T-helper 17 cell (primary cell): ENCODE data around the gene SSTR4. TPM values are rescaled to one million over a fixed set of nuclear protein-coding genes. Genes with fewer than 3 reads are reported as not detected.
A peak's percentile ranks its signal among the peaks of the same experiment; 100 is the strongest.

Source experiments
- ATAC-seq: fragments of 150-1000 bp; cut with Tn5 transposase; 2 replicates; pipeline ENCODE4 v1.10.0; 2021; ENCODE audit warnings: mild to moderate bottlenecking, moderate library complexity
- DNase-seq, 3 donors: peaks; one replicate each; pipeline versions ENCODE4 v3.0.0 to v3.0.0-alpha.2; 2020 to 2021
- H3K9me3 ChIP-seq: one replicate; pipeline ENCODE4 v1.7.0; 2013; ENCODE audit warnings: low read length, mild to moderate bottlenecking; ENCODE audit not compliant: control insufficient read depth, poor library complexity, severe bottlenecking
- H3K27ac Mint-ChIP-seq: one replicate; pipeline ENCODE4 v1.8.0; 2022; ENCODE audit warnings: mild to moderate bottlenecking, moderate library complexity, mixed read lengths
- H3K27me3 Mint-ChIP-seq: one replicate; pipeline ENCODE4 v1.8.0; 2022; ENCODE audit warnings: mixed read lengths
- H3K36me3 Mint-ChIP-seq: one replicate; pipeline ENCODE4 v1.8.0; 2022; ENCODE audit warnings: low read depth, mixed read lengths
- H3K4me1 Mint-ChIP-seq: one replicate; pipeline ENCODE4 v1.8.0; 2022; ENCODE audit warnings: mild to moderate bottlenecking, mixed read lengths
- H3K4me3 Mint-ChIP-seq: one replicate; pipeline ENCODE4 v1.8.0; 2022; ENCODE audit warnings: mild to moderate bottlenecking, moderate library complexity, mixed read lengths
- total RNA-seq, 4 donors: library from RNA in 2 of 4; stranded (reverse) in 2 of 4; gene quantifications; one replicate each; pipeline ENCODE4 v1.2.3 and lab custom pipeline; 2022 to 2026

Gene SSTR4
- total RNA-seq, 2 donors from 2014 or later, result not detected

DNA sequence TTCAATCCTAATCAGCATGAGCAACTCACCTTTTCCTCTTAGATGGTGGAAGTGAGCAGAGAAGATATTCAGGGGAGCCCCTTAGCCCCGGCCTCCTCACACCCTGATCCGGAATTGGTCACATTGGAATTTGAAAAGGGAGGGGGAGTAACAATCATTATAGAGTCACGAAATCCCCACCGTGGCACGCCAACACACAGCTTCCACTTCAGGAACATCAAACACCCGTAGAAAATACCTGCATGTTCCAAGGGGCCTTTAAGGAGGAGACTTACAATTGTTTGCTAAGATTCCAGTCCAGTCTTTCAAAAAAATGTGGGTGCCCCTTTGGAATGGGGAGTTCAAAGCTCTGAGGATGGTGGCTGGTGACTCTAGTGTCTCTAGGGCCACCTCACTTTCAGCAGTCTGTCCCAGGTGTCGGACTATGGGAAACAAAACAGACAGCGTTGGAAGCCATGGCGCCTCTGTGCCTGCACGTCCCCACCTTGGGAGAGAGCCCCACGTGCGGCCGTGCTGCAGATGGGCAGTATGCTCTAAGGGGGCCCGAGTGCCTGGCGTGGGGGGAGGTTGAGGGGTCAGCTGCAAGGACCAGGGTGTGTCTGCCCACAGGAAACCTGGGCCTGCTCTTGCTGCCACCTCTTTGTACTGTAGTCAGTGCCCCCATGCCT, 48.6 kb downstream of the SSTR4 start:
- no peaks in the 10 kb centered on the region for H3K36me3 Mint-ChIP-seq
- H3K4me1 Mint-ChIP-seq, result peaks cover 17% of the 10 kb centered on the region
- ATAC-seq, result no peak
- DNase-seq, result no peak
- H3K27me3 Mint-ChIP-seq, result peaks cover 4% of the 10 kb centered on the region
- H3K4me3 Mint-ChIP-seq, result peak overlapping the region; percentile 70
- H3K9me3 ChIP-seq, result no peaks in the 10 kb centered on the region
- H3K27ac Mint-ChIP-seq, result peak overlapping the region; percentile 66

DNA sequence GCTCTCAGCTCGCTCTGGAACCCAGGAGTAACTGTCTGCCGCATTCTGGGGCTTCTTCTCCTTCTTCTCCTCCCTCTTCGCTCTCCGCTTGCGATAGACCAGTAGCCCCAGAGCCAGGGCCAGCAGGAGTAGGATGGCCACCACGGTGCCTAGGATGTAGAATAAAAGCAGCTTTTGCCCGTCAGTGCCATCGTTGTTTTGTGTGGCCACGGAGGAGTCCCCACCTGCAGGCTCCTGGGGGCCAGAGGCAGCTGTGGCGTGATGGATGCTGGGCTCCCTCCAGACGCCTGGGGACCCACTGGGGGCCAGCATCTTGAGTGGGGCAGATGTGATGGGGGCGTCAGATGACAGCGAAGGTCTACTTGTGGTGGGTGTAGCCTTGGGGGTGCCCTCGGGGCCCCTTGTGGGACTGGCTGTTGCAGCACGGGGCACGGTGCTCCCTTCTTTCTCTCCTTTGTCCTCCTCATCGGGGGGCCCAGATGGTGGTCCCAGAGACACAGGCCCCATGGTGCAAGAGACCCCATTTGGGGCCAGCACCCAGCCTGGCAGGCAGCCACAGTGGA, 49.3 kb downstream of the SSTR4 start:
- H3K27ac Mint-ChIP-seq, result peak overlapping the region; percentile 66
- H3K36me3 Mint-ChIP-seq, result no peaks in the 10 kb centered on the region
- H3K9me3 ChIP-seq, result no peaks in the 10 kb centered on the region
- H3K4me3 Mint-ChIP-seq, result peak overlapping the region; percentile 70
- H3K27me3 Mint-ChIP-seq, result no peaks in the 10 kb centered on the region
- no peak for ATAC-seq
- DNase-seq, result no peak
- peaks cover 17% of the 10 kb centered on the region for H3K4me1 Mint-ChIP-seq

DNA sequence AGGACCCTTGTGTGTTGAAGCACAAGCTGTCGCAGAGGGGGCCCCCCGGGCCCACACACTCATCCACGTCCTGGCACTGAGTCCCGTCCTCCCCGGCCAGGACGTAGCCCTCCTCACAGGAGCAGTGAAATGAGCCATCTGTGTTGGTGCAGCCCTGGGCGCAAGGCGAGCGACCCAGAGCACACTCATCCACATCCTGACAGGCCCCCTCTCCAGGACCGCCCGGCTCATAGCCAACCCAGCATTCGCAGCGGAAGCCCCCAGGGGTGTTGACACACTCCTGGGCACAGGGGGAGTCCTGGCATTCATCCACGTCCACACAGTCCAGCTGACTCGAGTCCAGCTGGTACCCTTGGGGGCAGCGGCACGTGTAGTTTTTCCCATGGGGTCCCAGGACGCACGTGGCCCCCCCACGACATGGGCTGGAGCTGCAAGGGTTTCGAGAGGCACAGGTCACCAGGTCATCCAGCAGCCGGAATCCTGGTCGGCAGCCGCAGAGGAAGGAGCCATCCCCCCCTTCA, 49.8 kb downstream of the SSTR4 start:
- Mint-ChIP-seq H3K4me3 (peak overlapping the region; percentile 70), H3K4me1 (peaks cover 17% of the 10 kb centered on the region), H3K27ac (peak overlapping the region; percentile 66), H3K36me3 (no peaks in the 10 kb centered on the region), H3K27me3 (no peaks in the 10 kb centered on the region)
- DNase-seq (no peak), ATAC-seq (no peak)
- H3K9me3 ChIP-seq, result no peaks in the 10 kb centered on the region

DNA sequence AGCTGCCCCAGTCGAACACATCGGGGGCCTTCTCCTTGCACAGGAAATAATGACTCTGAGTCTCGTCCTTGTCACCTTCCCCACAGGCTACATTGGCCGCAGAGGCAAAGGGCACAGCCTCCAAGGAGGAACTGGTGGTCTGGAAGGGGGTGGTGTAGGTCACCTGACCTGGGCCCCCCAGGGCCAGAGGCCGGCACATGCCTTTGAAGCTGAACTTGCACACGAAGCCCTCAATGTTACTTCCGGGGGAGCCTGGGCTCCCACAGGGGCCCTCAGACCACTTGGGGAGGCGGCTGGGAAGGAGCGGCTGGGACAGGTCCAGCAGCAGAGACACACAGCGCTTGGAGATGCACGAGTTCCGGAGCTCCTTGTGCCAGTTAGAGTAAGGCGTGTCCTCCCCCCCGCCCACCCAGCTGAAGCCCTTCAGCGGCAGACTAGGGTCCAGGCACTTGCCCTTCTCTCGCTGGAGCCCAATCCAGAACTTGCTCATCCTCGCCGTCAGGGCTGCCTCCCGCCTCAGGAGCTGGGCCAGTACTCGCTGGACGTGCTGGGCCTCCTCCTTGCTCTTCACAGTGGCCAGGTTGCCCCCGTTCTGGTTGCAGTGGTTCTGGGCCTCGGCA, 50.4 kb downstream of the SSTR4 start:
- Mint-ChIP-seq H3K4me1 (peaks cover 17% of the 10 kb centered on the region), H3K27me3 (no peaks in the 10 kb centered on the region), H3K27ac (no peak overlapping the region), H3K4me3 (peak overlapping the region; percentile 88), H3K36me3 (no peaks in the 10 kb centered on the region)
- no peaks in the 10 kb centered on the region for H3K9me3 ChIP-seq
- ATAC-seq, result peak; percentile 6
- DNase-seq, result no peak

DNA sequence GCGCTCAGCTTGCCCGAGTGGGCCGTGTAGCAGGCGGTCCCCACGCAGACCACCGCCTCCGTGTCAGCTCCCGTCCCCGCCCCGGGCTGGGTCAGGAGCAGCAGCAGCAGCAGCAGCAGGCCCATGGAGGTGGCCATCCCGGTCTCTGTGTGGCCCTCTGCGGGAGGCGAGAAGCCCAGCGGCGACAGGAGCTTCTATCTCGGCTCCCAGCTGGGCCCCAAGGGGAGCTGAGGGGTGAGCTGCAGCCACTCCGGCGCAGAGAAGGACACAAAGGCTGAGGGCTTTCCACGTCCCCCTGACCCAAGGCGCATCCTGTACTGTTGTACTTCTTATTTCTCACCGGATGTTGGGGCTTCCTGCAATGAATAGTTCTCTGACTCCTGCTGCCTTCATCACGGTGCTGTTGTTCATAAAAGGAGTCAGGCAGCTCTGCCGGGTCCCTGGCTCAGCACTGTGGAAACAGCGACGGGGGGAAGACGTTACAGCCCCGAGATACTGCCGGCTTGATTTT, 51.0 kb downstream of the SSTR4 start, which contains the start of gene CD93:
TSS of gene CD93 (minus strand) at position 269 of the 511 bp plus-strand sequence. CDS start at position 137, 132 bp downstream.
- H3K27me3 Mint-ChIP-seq, result no peaks in the 10 kb centered on the region

DNA sequence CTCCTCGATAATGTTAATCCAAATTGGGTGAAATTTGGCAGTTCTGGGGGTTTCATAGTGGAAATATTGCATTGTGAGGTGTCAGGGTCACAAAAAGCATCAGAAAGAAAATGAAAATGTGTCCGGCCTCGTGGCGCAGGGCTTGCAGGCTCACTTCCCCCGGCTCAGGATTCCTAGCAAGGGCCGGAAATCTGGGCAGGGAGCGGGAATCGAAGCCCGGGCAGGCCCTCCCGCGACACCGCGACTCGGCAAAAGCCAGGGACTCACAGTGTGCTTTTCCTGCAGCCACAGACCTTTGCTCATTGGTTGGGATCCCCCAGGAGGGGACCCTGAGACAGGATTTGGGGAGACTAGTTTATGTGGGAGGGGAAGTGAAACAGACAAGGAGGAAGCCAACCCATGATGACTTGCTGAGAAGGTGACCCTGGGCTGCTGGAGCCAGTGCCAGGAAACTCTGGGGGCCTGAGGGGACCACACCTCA, 51.9 kb downstream of the SSTR4 start:
- Mint-ChIP-seq H3K27me3 (peaks cover 4% of the 10 kb centered on the region), H3K4me3 (no peak overlapping the region), H3K36me3 (no peaks in the 10 kb centered on the region), H3K4me1 (peaks cover 17% of the 10 kb centered on the region), H3K27ac (peak overlapping the region; percentile 19)
- DNase-seq (no peak), ATAC-seq (no peak)
- H3K9me3 ChIP-seq, result no peaks in the 10 kb centered on the region

More for the DNA sequence above, 51.0 kb downstream of the SSTR4 start, which contains the start of gene CD93:
- DNase-seq, result no peak
- H3K9me3 ChIP-seq, result no peaks in the 10 kb centered on the region
- H3K4me3 Mint-ChIP-seq, result peak within 1 kb of the TSS; percentile 88
- no peaks in the 10 kb centered on the region for H3K36me3 Mint-ChIP-seq
- peak; percentile 71 for ATAC-seq
- H3K27ac Mint-ChIP-seq, result peak within 1 kb of the TSS; percentile 51
- peaks cover 17% of the 10 kb centered on the region for H3K4me1 Mint-ChIP-seq

DNA sequence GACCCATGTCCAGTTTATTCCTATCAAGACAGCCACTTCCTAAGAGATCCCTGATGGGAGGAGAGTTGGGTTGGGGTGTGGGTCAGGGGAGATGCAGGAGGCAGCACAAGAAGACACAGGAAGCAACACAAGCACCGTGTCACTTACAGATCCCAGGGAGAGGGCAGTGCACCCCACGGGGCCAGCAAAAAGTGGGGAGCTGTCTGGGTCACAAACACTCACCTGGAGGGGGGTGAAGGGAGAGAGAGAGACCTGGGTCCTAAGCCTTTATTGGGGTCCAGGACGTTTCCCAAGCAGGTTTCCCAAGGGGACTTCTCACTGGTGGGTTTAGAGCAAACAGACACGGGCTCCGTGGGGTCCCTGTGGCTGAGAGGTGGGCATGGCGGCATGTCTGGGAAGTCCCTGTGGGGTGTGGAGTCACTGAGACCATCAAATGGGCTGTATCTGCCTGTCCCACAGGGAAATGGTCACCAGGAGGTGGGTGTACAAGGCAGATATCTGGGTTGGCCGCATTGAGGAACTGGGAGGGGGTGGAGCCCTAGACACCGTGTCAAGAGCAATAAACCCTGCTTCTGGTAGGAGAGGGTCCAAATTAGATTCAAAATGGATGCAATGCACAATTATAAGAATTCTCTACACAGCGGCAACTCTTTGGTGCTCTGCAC, 52.6 kb downstream of the SSTR4 start:
- H3K27me3 Mint-ChIP-seq, result peaks cover 4% of the 10 kb centered on the region
- H3K36me3 Mint-ChIP-seq, result no peaks in the 10 kb centered on the region
- DNase-seq (no peak), ATAC-seq (no peak)
- H3K27ac Mint-ChIP-seq, result peak overlapping the region; percentile 19
- peaks cover 17% of the 10 kb centered on the region for H3K4me1 Mint-ChIP-seq
- no peak overlapping the region for H3K4me3 Mint-ChIP-seq
- no peaks in the 10 kb centered on the region for H3K9me3 ChIP-seq

Other genes starting within 250 kb of the SSTR4 start
- 1 to 10 TPM; 1.0 to 1.1 TPM for gene THBD, start 14.4 kb downstream of the SSTR4 start, total RNA-seq
- 1 to 10 TPM; 2.1 to 6.4 TPM for gene CD93, start 51.0 kb downstream of the SSTR4 start, total RNA-seq